Ovary (tissue), 3 donors: Measurements from ENCODE around the gene AFF3.
"Not testable (repeated sequence)": the region's sequence is repeated elsewhere in the genome, so short reads cannot be mapped to it uniquely, and the experiment has no call there.

Experiments
- CTCF ChIP-seq, 3 donors: fragments of 450-650 bp in 2 of 3; fragments of 200-600 bp in 1 of 3; IDR thresholded peaks; one replicate each; pipeline versions ENCODE4 v1.5.1 to v1.8.0; 2016 to 2022; ENCODE audit warnings: antibody characterized with exemption in 3 of 3, mild to moderate bottlenecking in 1 of 3
- EP300 ChIP-seq: sonication (generic); formaldehyde crosslinking; IDR thresholded peaks from one replicate; pipeline ENCODE4 v1.6.1; 2017; ENCODE audit warnings: antibody characterized with exemption
- POLR2A ChIP-seq: fragments of 450-650 bp; IDR thresholded peaks from one replicate; pipeline ENCODE4 v1.6.1; 2017; ENCODE audit warnings: antibody characterized with exemption, mild to moderate bottlenecking, moderate library complexity
- donor health status: DM: no; HTN: no; CAD: no.

- not testable (repeated sequence) for TF ChIP-seq CTCF (IDR thresholded peaks at IDR 0.05); POLR2A; EP300
These were observed 38.1 kb downstream of the AFF3 start for GRCh38 chr2:100104265-100104664.
